Liver (tissue), 9 donors: Measurements from ENCODE around the gene SPATA16. TPM values are rescaled to one million over a fixed set of nuclear protein-coding genes. Genes with fewer than 3 reads are reported as not detected.

Experiments
- DNase-seq: peaks from one replicate; pipeline ENCODE4 v3.0.0-alpha.2; 2017; ENCODE audit warnings: low spot score
- H3K27ac ChIP-seq, 2 donors: one replicate each; pipeline ENCODE4 v1.7.0; 2013; ENCODE audit warnings: inconsistent platforms in 2 of 2, low read length in 2 of 2, control low read depth in 1 of 2, low read depth in 1 of 2, mild to moderate bottlenecking in 1 of 2
- H3K27me3 ChIP-seq, 4 donors: one replicate each; pipeline versions ENCODE4 v1.6.1 to v1.7.0; 2013; ENCODE audit warnings: low read length in 3 of 4, inconsistent platforms in 1 of 4, mild to moderate bottlenecking in 1 of 4, moderate library complexity in 1 of 4; ENCODE audit not compliant: control insufficient read depth in 4 of 4, insufficient read depth in 4 of 4
- H3K36me3 ChIP-seq, 4 donors: one replicate each; pipeline versions ENCODE4 v1.6.1 to v1.7.0; 2013; ENCODE audit warnings: low read length in 3 of 4, mild to moderate bottlenecking in 3 of 4, low read depth in 1 of 4, moderate library complexity in 1 of 4; ENCODE audit not compliant: control insufficient read depth in 4 of 4, insufficient read depth in 3 of 4
- H3K4me1 ChIP-seq, 4 donors: one replicate each; pipeline versions ENCODE4 v1.6.1 to v1.7.0; 2013; ENCODE audit warnings: low read length in 3 of 4, mild to moderate bottlenecking in 3 of 4, moderate library complexity in 1 of 4; ENCODE audit not compliant: control insufficient read depth in 4 of 4, insufficient read depth in 4 of 4
- H3K4me3 ChIP-seq, 3 donors: one replicate each; pipeline versions ENCODE4 v1.6.1 to v1.7.0; 2013; ENCODE audit warnings: low read length in 3 of 3, control low read depth in 1 of 3, low read depth in 1 of 3, mild to moderate bottlenecking in 1 of 3
- H3K9ac ChIP-seq, 2 donors: one replicate each; pipeline ENCODE4 v1.7.0; 2013; ENCODE audit warnings: low read length in 2 of 2, mild to moderate bottlenecking in 2 of 2, moderate library complexity in 2 of 2, control low read depth in 1 of 2, low read depth in 1 of 2
- H3K9me3 ChIP-seq, 4 donors: one replicate each; pipeline versions ENCODE4 v1.6.1 to v1.7.0; 2013; ENCODE audit warnings: low read length in 3 of 4; ENCODE audit not compliant: control insufficient read depth in 4 of 4
- ATF3 ChIP-seq: IDR thresholded peaks from 2 replicates; pipeline ENCODE4 v1.6.1; 2016; ENCODE audit warnings: antibody characterized with exemption
- CTCF ChIP-seq: fragments of 150-350 bp; IDR thresholded peaks from 2 replicates; pipeline ENCODE4 v1.5.1; 2017; ENCODE audit warnings: improper control_type of control experiment, low read depth, low read length; ENCODE audit not compliant: missing input control
- EGR1 ChIP-seq, 2 donors: IDR thresholded peaks; 2 replicates each; pipeline ENCODE4 v1.6.1; 2016 to 2018; ENCODE audit warnings: antibody characterized with exemption in 2 of 2, low read depth in 2 of 2
- FOXA2 ChIP-seq: IDR thresholded peaks from 2 replicates; pipeline ENCODE4 v1.6.1; 2016; ENCODE audit warnings: antibody characterized with exemption
- GABPA ChIP-seq, 2 donors: IDR thresholded peaks in 1 of 2; conservative IDR thresholded peaks in 1 of 2; 2 replicates each; pipeline ENCODE4 v1.6.1; 2016; ENCODE audit warnings: antibody characterized with exemption in 2 of 2, mild to moderate bottlenecking in 1 of 2, moderate library complexity in 1 of 2
- HNF4A ChIP-seq, 2 donors: conservative IDR thresholded peaks; 2 replicates each; pipeline ENCODE4 v1.6.1; 2016; ENCODE audit warnings: antibody characterized with exemption in 2 of 2, mild to moderate bottlenecking in 2 of 2
- MAX ChIP-seq: IDR thresholded peaks from 2 replicates; pipeline ENCODE4 v1.6.1; 2016; ENCODE audit warnings: antibody characterized with exemption
- NR2F2 ChIP-seq: IDR thresholded peaks from 2 replicates; pipeline ENCODE4 v1.6.1; 2016; ENCODE audit warnings: antibody characterized with exemption
- RAD21 ChIP-seq, 2 donors: IDR thresholded peaks; 2 replicates each; pipeline ENCODE4 v1.6.1; 2016; ENCODE audit warnings: antibody characterized with exemption in 2 of 2, mild to moderate bottlenecking in 2 of 2
- RXRA ChIP-seq, 2 donors: IDR thresholded peaks; 2 replicates each; pipeline ENCODE4 v1.6.1; 2017 to 2018; ENCODE audit warnings: antibody characterized with exemption in 2 of 2, mild to moderate bottlenecking in 1 of 2
- SP1 ChIP-seq: IDR thresholded peaks from 2 replicates; pipeline ENCODE4 v1.6.1; 2018; ENCODE audit warnings: antibody characterized with exemption, mild to moderate bottlenecking
- YY1 ChIP-seq: IDR thresholded peaks from 2 replicates; pipeline ENCODE4 v1.6.1; 2016; ENCODE audit warnings: antibody characterized with exemption, mild to moderate bottlenecking
- ZBTB33 ChIP-seq: IDR thresholded peaks from 2 replicates; pipeline ENCODE4 v1.6.1; 2016; ENCODE audit warnings: antibody characterized with exemption
- WGBS: extraction: QIAGEN DNeasy Blood & Tissue Kit; methylation state at CpG from one replicate; pipeline ENCODE4 v1.1.7; 2013; 5-methylcytosine and 5-hydroxymethylcytosine counted together
- polyA plus RNA-seq, 2 donors: library from polyadenylated mRNA; stranded (reverse) in 1 of 2; unstranded in 1 of 2; fragments of 200-250 nt in 1 of 2; fragments of >200 nt in 1 of 2; fragmentation: Nextera tagmentation in 1 of 2; extraction: Ambion mirVana in 1 of 2; gene quantifications; one replicate each; pipeline versions ENCODE4 v1.2.1 to v1.2.3, GENCODE V29; 2013 to 2015
- total RNA-seq, 2 donors: library from RNA; depleted of rRNA; stranded (reverse); fragments of >200 nt; gene quantifications; one replicate each; pipeline ENCODE4 v1.2.3, GENCODE V29; 2014
- donor health status: healthy.
- donor health status: healthy.
- donor health status: healthy.
- donor health status: healthy.
- donor health status: healthy.

Gene SPATA16
- total and polyA plus RNA-seq, 4 donors, result not detected

- peaks cover 0 to 7% (median 0%) of the 10 kb centered on the region in 4 donors for H3K27me3 ChIP-seq
- H3K9me3 ChIP-seq, result no peaks in the 10 kb centered on the region
- no peak overlapping the region for H3K9ac ChIP-seq
- no peaks in the 10 kb centered on the region for H3K4me1 ChIP-seq
- no peak overlapping the region for H3K27ac ChIP-seq
- 58% methylated on average over 2 of the region's 2 CpGs for WGBS
- no peak for DNase-seq
- no peaks in the 10 kb centered on the region for H3K36me3 ChIP-seq
- H3K4me3 ChIP-seq, result no peak overlapping the region
- TF ChIP-seq NR2F2 (no peak), MAX (no peak)
Measured at GRCh38 chr3:173055228-173055933, 85.7 kb downstream of the SPATA16 start.

- no peak overlapping the region for H3K27ac ChIP-seq
- H3K4me1 ChIP-seq, result no peaks in the 10 kb centered on the region
- H3K27me3 ChIP-seq, result peaks cover 0 to 10% (median 0%) of the 10 kb centered on the region in 4 donors
- TF ChIP-seq HNF4A (conservative IDR thresholded peaks at IDR 0.05), result no peak
- TF ChIP-seq GABPA (IDR thresholded peaks at IDR 0.05 in 1 of 2, conservative IDR thresholded peaks at IDR 0.05 in 1 of 2), result no peak
- TF ChIP-seq SP1, result no peak
- TF ChIP-seq EGR1 (IDR thresholded peaks at IDR 0.05; ENCODE audit: low read depth in 2 of 2), result no peak
- no peak for TF ChIP-seq ATF3
- TF ChIP-seq RXRA (IDR thresholded peaks at IDR 0.05), result no peak
- no peak for TF ChIP-seq FOXA2
- TF ChIP-seq CTCF, result no peak
- no peak for TF ChIP-seq YY1
- H3K9ac ChIP-seq, result no peak overlapping the region
- H3K36me3 ChIP-seq, result no peaks in the 10 kb centered on the region
- no peaks in the 10 kb centered on the region for H3K9me3 ChIP-seq
- no peak for DNase-seq
- no peak overlapping the region for H3K4me3 ChIP-seq
- WGBS, result 87% methylated on average over 2 of the region's 2 CpGs
Measured at GRCh38 chr3:173049360-173049759, 91.7 kb downstream of the SPATA16 start.

- H3K27me3 ChIP-seq, result peaks cover 0 to 3% (median 0%) of the 10 kb centered on the region in 4 donors
- 45% methylated on average over 2 of the region's 2 CpGs for WGBS
- H3K4me3 ChIP-seq, result no peak overlapping the region
- no peaks in the 10 kb centered on the region for H3K36me3 ChIP-seq
- H3K9ac ChIP-seq, result no peak overlapping the region
- no peaks in the 10 kb centered on the region for H3K9me3 ChIP-seq
- TF ChIP-seq CTCF, result peak; percentile 19
- no peak for TF ChIP-seq ZBTB33
- no peak for TF ChIP-seq RXRA (IDR thresholded peaks at IDR 0.05)
- TF ChIP-seq GABPA (IDR thresholded peaks at IDR 0.05 in 1 of 2, conservative IDR thresholded peaks at IDR 0.05 in 1 of 2), result no peak
- peak; percentile 17 to 34 for TF ChIP-seq RAD21 (IDR thresholded peaks at IDR 0.05)
- TF ChIP-seq EGR1 (IDR thresholded peaks at IDR 0.05; ENCODE audit: low read depth in 2 of 2), result no peak
- no peak overlapping the region for H3K27ac ChIP-seq
- DNase-seq, result no peak
- H3K4me1 ChIP-seq, result no peaks in the 10 kb centered on the region
Measured at GRCh38 chr3:173045770-173046382, 95.2 kb downstream of the SPATA16 start.
